Endothelial cell of umbilical vein (primary cell): ENCODE results near the gene PEX5. TPM values are rescaled to one million over a fixed set of nuclear protein-coding genes. Genes with fewer than 3 reads are reported as not detected.

Experiments used
- Bru-seq: library from RNA; stranded (reverse); fragments of 400-500 nt; gene quantifications from one replicate; lab custom pipeline; 2021; lab: Mats Ljungman, UMichigan
- BruChase-seq, 2 experiments: library from RNA; stranded (reverse); fragments of 400-500 nt; gene quantifications; one replicate each; lab custom pipeline; 2021; lab: Mats Ljungman, UMichigan
- BruUV-seq: library from RNA; stranded (reverse); fragments of 400-500 nt; replicated peaks from 2 replicates; lab custom pipeline; 2021; lab: Mats Ljungman, UMichigan
- CTCF ChIA-PET: fragments of 300-600, 350-600 bp; sonication (Branson Sonifier 250); formaldehyde crosslinking; loops from one replicate; lab custom pipeline; 2021; ENCODE audit warnings: antibody characterized with exemption, inconsistent platforms; lab: Charles Lee
- POLR2A ChIA-PET: fragments of 300-600, 350-600 bp; sonication (Branson Sonifier 250); formaldehyde crosslinking; loops from one replicate; lab custom pipeline; 2021; ENCODE audit warnings: antibody characterized with exemption, inconsistent platforms; lab: Charles Lee
- DNase-seq: peaks from one replicate; pipeline ENCODE4 v3.0.0-alpha.2; 2011; ENCODE audit warnings: low read depth, low spot score
- FAIRE-seq: peaks from 2 replicates; lab custom pipeline; 2011; peaks lifted over from hg19 to GRCh38; lab: Jason Lieb, UNC
- H2AFZ ChIP-seq: 2 replicates; pipeline ENCODE4 v1.6.0; 2012; ENCODE audit warnings: low read depth, low read length, control low read depth, inconsistent platforms
- H3K27ac ChIP-seq: 2 replicates; pipeline ENCODE4 v1.5.1; 2011; ENCODE audit warnings: low read depth, mild to moderate bottlenecking, control low read depth, low read length, moderate library complexity; ENCODE audit not compliant: insufficient read depth
- H3K27me3 ChIP-seq, 2 experiments: 2 replicates each; pipeline versions ENCODE4 v1.6.0 to v1.6.1; 2011; ENCODE audit warnings: low read length in 2 of 2, mixed read lengths in 1 of 2; ENCODE audit not compliant: control insufficient read depth in 2 of 2, insufficient read depth in 2 of 2
- H3K36me3 ChIP-seq, 2 experiments: 2 replicates in 1 of 2; 3 replicates in 1 of 2; pipeline ENCODE4 v1.5.1; 2011; ENCODE audit warnings: low read length in 2 of 2, mild to moderate bottlenecking in 1 of 2, moderate library complexity in 1 of 2; ENCODE audit not compliant: control insufficient read depth in 2 of 2, insufficient read depth in 2 of 2; ENCODE audit errors: extremely low read depth in 1 of 2
- H3K4me1 ChIP-seq: 3 replicates; pipeline ENCODE4 v1.5.1; 2011; ENCODE audit warnings: mild to moderate bottlenecking, low read length; ENCODE audit not compliant: control insufficient read depth, insufficient read depth; ENCODE audit errors: extremely low read depth
- H3K4me2 ChIP-seq: 2 replicates; pipeline ENCODE4 v1.6.1; 2011; ENCODE audit warnings: low read length, control low read depth, mixed read lengths; ENCODE audit not compliant: insufficient read depth
- H3K4me3 ChIP-seq, 3 experiments: fragments of 200-600 bp in 1 of 3; sonication (generic), shearing (Covaris generic) in 1 of 3; replicated peaks in 1 of 3; 2 replicates each; pipeline ENCODE4 v1.5.1; 2011 to 2016; ENCODE audit warnings: control low read depth in 3 of 3, low read length in 3 of 3, mild to moderate bottlenecking in 2 of 3, inconsistent platforms in 1 of 3, low read depth in 1 of 3, moderate library complexity in 1 of 3; ENCODE audit not compliant: insufficient read depth in 1 of 3
- H3K79me2 ChIP-seq: 2 replicates; pipeline ENCODE4 v1.6.0; 2012; ENCODE audit warnings: low read length, inconsistent platforms; ENCODE audit not compliant: control insufficient read depth, insufficient read depth
- H3K9ac ChIP-seq: replicated peaks from 2 replicates; pipeline ENCODE3; 2011; ENCODE audit warnings: low read length, control low read depth; ENCODE audit not compliant: insufficient read depth; ENCODE audit errors: extremely low read depth
- H3K9me1 ChIP-seq: replicated peaks from 3 replicates; pipeline ENCODE4 v1.6.0; 2011; ENCODE audit warnings: mild to moderate bottlenecking, low read length; ENCODE audit not compliant: control insufficient read depth, insufficient read depth; ENCODE audit errors: extremely low read depth
- H3K9me3 ChIP-seq: replicated peaks from 2 replicates; pipeline ENCODE4 v1.5.1; 2012; ENCODE audit warnings: low read length, inconsistent platforms; ENCODE audit not compliant: control insufficient read depth, insufficient read depth
- H4K20me1 ChIP-seq: replicated peaks from 2 replicates; pipeline ENCODE3; 2011; ENCODE audit warnings: mild to moderate bottlenecking, low read length; ENCODE audit not compliant: control insufficient read depth, insufficient read depth; ENCODE audit errors: extremely low read depth
- GATA2 ChIP-seq: IDR thresholded peaks from 2 replicates; pipeline ENCODE4 v1.7.0; 2011; ENCODE audit warnings: low read depth, mild to moderate bottlenecking, moderate library complexity, mixed read lengths, low read length; ENCODE audit not compliant: insufficient read length, insufficient read depth
- POLR2AphosphoS5 ChIP-seq: IDR thresholded peaks from 2 replicates; pipeline ENCODE4 v1.6.1; 2012; ENCODE audit warnings: low read depth, mild to moderate bottlenecking, control low read depth, low read length, moderate library complexity; ENCODE audit not compliant: insufficient read depth
- dilution Hi-C: fragments of 300-500 bp; cut with MboI; formaldehyde crosslinking; loops from one replicate; pipeline ENCODE4 v1.15.0; 2019; ENCODE audit warnings: low sequenced_read_pairs; ENCODE audit not compliant: extremely low pct_ligation_motif_present
- intact Hi-C: fragments of 100-400 bp; cut with micrococcal nuclease; formaldehyde crosslinking; loops from one replicate; pipeline ENCODE4 v1.10.0; 2022
- long read RNA-seq: library from polyadenylated mRNA; stranded (forward); transcript quantifications from one replicate; pipeline ENCODE4 v2.0.0, GENCODE V29; 2021
- polyA minus RNA-seq, 3 experiments: library from RNA; depleted of rRNA, polyadenylated mRNA; stranded (reverse); fragments of >200 nt; gene quantifications; 1 replicate in 1 of 3; 2 replicates in 2 of 3; pipeline ENCODE4 v1.2.3, GENCODE V29; 2011
- polyA plus RNA-seq, 4 experiments: library from polyadenylated mRNA; depleted of rRNA in 3 of 4; stranded (reverse) in 3 of 4; unstranded in 1 of 4; fragments of >200 nt; gene quantifications; 2 replicates each; pipeline versions ENCODE4 v1.2.1 to v1.2.3, GENCODE V29; 2011 to 2012; ENCODE audit warnings: missing spikeins in 1 of 4
- total RNA-seq: library from RNA; stranded (reverse); gene quantifications from 2 replicates; pipeline ENCODE4 v1.2.3, GENCODE V29; 2021

The PEX5 gene
- 24.2 and 32.3 TPM in 2 replicates for total RNA-seq
- 11.4 and 12.9 TPM in 2 replicates for polyA plus RNA-seq
- 13.9 and 14.3 TPM in 2 replicates for polyA plus RNA-seq (2011; cell fraction: cytosol; rRNA removed)
- polyA plus RNA-seq (2011; cell fraction: nucleus; rRNA removed): 21.3 and 21.5 TPM in 2 replicates
- polyA plus RNA-seq (2012): 18.3 and 22.9 TPM in 2 replicates
- 16.4 and 19.0 TPM in 2 replicates for polyA minus RNA-seq
- 12.1 TPM for polyA minus RNA-seq (2011; cell fraction: cytosol; rRNA and poly(A)+ RNA removed)
- polyA minus RNA-seq (2011; cell fraction: nucleus; rRNA and poly(A)+ RNA removed): 18.2 and 21.5 TPM in 2 replicates
- percentile 62 among the genes with signal in this experiment for Bru-seq, nascent RNA
- BruChase-seq, experiment 1, labeled RNA remaining after a 6-hour chase: percentile 73 among the genes with signal in this experiment
- BruChase-seq, experiment 2, labeled RNA remaining after a 2-hour chase: percentile 70 among the genes with signal in this experiment
- long read RNA-seq, partial matches to known transcripts: 0 of 4 reads
- long read RNA-seq, other reads (novel, unspliced or antisense): 4 of 4 reads

GRCh38 chr12:7189398-7190267 is at the start of gene PEX5:
TSS of gene PEX5 (plus strand) at chr12:7189686. CDS start at chr12:7190378, 692 bp downstream.
- TF ChIP-seq GATA2: no peak
- peak; percentile 31 for TF ChIP-seq POLR2AphosphoS5

More at GRCh38 chr12:7189398-7190267, at the start of gene PEX5:
- H3K4me1 ChIP-seq: peaks cover 22% of the 10 kb centered on the region
- POLR2A ChIA-PET: interaction anchor here (0.5 to 0.9 kb wide), 2 partner anchors 221 to 747 kb away, joined by 4 to 6 read pairs; no protein-coding TSS in a partner anchor
- CTCF ChIA-PET: interaction anchor here (0.8 to 3.3 kb wide), 5 partner anchors 15 to 245 kb away, joined by 3 to 33 read pairs (median 7); no protein-coding TSS in a partner anchor
- H4K20me1 ChIP-seq: no peaks in the 10 kb centered on the region
- no peaks in the 10 kb centered on the region for H3K9me1 ChIP-seq
- no TSS peak for BruUV-seq
- peak within 1 kb of the TSS; percentile 53 to 75 (median 69) for H3K4me3 ChIP-seq
- no peaks in the 10 kb centered on the region for H3K27me3 ChIP-seq
- H3K9me3 ChIP-seq: no peaks in the 10 kb centered on the region
- H3K4me2 ChIP-seq: peak within 1 kb of the TSS; percentile 85
- peak within 1 kb of the TSS; percentile 93 for H3K9ac ChIP-seq
- H3K27ac ChIP-seq: peak within 1 kb of the TSS; percentile 98
- no peaks in the 10 kb centered on the region for H3K79me2 ChIP-seq
- FAIRE-seq (no peak), DNase-seq (peak; percentile 86)
- intact Hi-C loops (loop anchor here (2.0 kb wide), 2 partner anchors 171 to 837 kb away; partner anchors contain the start of gene LPCAT3), dilution Hi-C loops (no loop called here)
- H2AFZ ChIP-seq: peak within 1 kb of the TSS; percentile 89
- peaks cover 0 to 5% of the 10 kb centered on the region in 2 experiments for H3K36me3 ChIP-seq
